Stimulated activated CD8-positive, alpha-beta memory T cell treated with anti-CD3 and anti-CD28 coated beads, Interleukin-4, amount 100 ng/mL, for 24 hours (primary cell): ENCODE data around the gene PCDHGB6.
"Not testable (repeated sequence)": the region's sequence is repeated elsewhere in the genome, so short reads cannot be mapped to it uniquely, and the experiment has no call there.

Experiments
- DNase-seq: peaks from one replicate; pipeline ENCODE4 v3.0.0-alpha.2; 2020; ENCODE audit warnings: low read depth

PCDHGB6 gene

DNA sequence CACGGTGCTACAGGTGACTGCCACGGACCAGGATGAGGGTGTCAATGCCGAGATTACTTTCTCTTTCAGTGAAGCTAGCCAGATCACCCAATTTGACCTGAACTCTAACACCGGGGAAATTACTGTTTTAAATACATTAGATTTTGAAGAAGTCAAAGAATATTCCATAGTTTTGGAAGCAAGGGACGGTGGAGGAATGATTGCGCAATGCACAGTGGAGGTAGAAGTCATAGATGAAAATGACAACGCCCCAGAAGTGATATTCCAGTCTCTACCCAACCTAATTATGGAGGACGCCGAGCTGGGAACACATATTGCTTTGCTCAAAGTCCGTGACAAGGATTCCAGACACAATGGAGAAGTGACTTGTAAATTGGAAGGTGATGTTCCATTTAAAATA, 19.2 kb upstream of the PCDHGB6 start:
- DNase-seq: no peak

GRCh38 chr5:141389153-141390042, 18.4 kb upstream of the PCDHGB6 start:
- no peak for DNase-seq

DNA sequence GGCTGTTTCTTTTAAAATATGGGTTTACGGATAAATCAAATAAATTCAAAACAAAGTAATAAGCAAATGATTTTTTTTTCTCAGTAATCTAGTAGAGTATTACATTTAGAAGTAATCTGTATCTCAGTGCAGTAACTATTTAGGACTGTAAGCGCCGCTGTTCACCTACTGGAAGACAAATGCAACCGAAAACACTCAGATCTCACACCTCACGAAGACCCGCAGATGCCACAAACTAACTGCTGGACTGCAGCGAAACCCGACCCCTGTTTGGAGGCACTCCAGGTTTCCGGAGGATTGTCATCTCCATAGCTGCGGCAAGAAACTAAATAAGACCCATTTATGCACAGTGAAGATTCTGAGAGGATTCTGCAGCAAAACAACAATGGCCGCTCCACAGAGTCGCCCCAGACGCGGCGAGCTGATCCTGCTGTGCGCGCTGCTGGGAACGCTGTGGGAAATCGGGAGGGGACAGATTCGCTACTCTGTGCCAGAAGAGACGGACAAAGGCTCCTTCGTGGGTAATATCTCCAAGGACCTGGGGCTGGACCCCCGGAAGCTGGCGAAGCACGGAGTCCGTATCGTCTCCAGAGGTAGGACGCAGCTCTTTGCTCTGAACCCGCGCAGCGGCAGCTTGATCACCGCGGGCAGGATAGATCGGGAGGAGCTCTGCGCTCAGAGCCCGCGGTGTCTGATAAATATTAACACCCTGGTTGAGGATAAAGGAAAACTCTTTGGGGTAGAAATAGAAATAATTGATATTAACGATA, 15.2 kb upstream of the PCDHGB6 start, which contains the start of gene PCDHGA8:
PCDHGA8 (plus strand) TSS at position 205 of the 770 bp plus-strand sequence; CDS start at position 386, 181 bp downstream.
- no peak for DNase-seq

DNA sequence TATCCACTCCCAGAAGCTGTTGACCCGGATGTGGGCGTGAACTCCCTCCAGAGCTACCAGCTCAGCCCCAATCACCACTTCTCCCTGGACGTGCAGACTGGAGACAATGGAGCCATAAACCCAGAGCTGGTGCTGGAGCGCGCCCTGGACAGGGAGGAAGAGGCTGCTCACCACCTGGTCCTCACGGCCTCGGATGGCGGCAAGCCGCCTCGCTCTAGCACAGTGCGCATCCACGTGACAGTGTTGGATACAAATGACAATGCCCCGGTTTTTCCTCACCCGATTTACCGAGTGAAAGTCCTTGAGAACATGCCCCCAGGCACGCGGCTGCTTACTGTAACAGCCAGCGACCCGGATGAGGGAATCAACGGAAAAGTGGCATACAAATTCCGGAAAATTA, 14.6 kb upstream of the PCDHGB6 start:
- DNase-seq: no peak

- DNase-seq: not testable (repeated sequence)
These were observed 13.2 kb upstream of the PCDHGB6 start for GRCh38 chr5:141394401-141395187.

GRCh38 chr5:141397756-141398551, 9.9 kb upstream of the PCDHGB6 start, which contains the start of gene PCDHGB5:
PCDHGB5 (plus strand) TSS chr5:141397947; CDS start chr5:141398128, 181 bp downstream.
- DNase-seq: not testable (repeated sequence)

GRCh38 chr5:141398608-141399007, 9.2 kb upstream of the PCDHGB6 start:
- no peak for DNase-seq

- DNase-seq: no peak
These were observed 8.1 kb upstream of the PCDHGB6 start for GRCh38 chr5:141399555-141400258.

DNA sequence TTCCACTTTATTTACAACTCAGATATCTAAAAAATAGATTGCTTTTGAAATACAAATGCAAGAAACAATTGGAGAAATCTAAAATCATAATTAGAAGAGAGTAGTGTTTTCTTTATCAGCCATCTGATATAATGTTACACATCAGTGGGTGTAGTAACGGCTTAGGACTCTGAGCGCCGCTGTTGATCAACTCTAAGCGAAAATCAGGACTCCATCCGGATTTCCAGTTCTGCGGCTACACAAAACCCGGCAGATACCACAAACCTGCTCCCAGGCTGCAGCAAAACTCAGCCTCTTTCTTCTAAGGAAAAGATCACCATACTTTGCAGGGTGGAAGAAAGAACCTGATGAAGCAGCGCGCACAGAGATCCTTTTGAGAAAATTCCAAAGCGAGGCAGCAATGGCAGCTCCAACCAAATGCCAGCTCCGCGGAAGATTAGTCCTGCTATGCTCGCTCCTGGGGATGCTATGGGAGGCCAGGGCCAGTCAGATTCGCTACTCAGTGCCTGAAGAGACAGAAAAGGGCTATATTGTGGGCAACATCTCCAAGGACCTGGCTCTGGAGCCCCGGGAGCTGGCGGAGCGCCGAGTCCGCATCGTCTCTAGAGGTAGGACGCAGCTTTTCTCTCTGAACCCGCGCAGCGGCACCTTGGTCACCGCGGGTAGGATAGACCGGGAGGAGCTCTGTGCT, 5.1 kb upstream of the PCDHGB6 start, which contains the start of gene PCDHGA9:
PCDHGA9 (plus strand) TSS at position 226 of the 691 bp plus-strand sequence; CDS start at position 401, 175 bp downstream.
- DNase-seq: no peak

GRCh38 chr5:141403387-141403786, 4.4 kb upstream of the PCDHGB6 start:
- DNase-seq: no peak

DNA sequence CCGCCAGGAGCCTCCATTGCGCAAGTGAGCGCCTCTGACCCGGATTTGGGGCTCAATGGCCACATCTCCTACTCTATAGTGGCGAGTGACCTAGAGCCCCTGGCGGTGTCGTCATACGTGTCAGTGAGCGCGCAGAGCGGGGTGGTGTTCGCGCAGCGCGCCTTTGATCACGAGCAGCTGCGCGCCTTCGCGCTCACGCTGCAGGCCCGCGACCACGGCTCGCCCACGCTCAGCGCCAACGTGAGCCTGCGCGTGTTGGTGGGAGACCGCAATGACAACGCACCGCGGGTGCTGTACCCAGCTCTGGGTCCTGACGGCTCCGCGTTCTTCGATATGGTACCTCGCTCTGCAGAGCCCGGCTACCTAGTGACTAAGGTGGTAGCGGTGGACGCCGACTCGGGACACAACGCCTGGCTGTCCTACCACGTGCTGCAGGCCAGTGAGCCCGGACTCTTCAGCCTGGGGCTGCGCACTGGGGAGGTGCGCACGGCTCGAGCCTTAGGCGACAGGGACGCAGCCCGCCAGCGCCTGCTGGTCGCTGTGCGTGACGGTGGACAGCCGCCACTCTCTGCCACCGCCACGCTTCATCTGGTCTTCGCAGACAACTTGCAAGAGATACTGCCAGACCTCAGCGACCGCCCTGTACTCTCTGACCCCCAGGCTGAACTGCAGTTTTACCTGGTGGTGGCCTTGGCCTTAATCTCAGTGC, 1.9 kb downstream of the PCDHGB6 start:
- DNase-seq: no peak

DNA sequence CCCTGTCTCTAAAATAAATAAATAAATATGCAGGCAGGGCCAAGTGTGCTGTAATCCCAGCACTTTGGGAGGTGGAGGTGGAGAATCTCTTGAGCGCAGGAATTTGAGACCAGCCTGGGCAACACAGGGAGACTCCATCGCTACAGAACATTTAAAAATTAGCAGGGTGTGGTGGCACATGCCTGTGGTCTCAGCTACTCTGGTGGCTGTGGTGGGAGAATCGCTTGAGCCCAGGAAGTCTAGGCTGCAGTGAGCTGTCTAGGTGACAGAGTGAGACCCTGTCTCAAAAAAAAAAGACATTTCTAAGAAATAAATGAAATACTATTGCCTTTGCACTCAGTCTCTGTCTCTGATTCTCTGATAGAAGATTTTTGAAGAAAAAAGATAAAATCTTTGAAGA, 3.8 kb downstream of the PCDHGB6 start:
- no peak for DNase-seq

- DNase-seq: no peak
These were observed 5.2 kb downstream of the PCDHGB6 start, which contains the start of gene PCDHGA10 for GRCh38 chr5:141412854-141413539. PCDHGA10 (plus strand) TSS chr5:141412987; CDS start chr5:141413176, 189 bp downstream.

- DNase-seq: no peak
These were observed 5.8 kb downstream of the PCDHGB6 start for GRCh38 chr5:141413540-141414069.

GRCh38 chr5:141414548-141415274, 6.9 kb downstream of the PCDHGB6 start:
- not testable (repeated sequence) for DNase-seq

DNA sequence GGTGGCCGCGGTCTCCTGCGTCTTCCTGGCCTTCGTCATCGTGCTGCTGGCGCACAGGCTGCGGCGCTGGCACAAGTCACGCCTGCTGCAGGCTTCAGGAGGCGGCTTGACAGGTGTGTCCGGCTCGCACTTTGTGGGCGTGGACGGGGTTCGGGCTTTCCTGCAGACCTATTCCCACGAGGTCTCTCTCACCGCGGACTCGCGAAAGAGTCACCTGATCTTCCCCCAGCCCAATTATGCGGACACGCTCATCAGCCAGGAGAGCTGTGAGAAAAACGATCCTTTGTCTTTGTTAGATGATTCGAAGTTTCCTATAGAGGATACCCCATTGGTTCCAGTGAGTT, 7.4 kb downstream of the PCDHGB6 start:
- not testable (repeated sequence) for DNase-seq

GRCh38 chr5:141417494-141418172, 9.8 kb downstream of the PCDHGB6 start, which contains the start of gene PCDHGB7:
PCDHGB7 (plus strand) TSS chr5:141417677; CDS start chr5:141417860, 183 bp downstream.
- DNase-seq: not testable (repeated sequence)
